Activated CD4-positive, alpha-beta memory T cell treated with anti-CD3 and anti-CD28 coated beads, Interleukin-2, amount 10 ng/mL, durations not matched to agents 7 days and 5 days (primary cell): ENCODE results near the gene GYG2. TPM values are rescaled to one million over a fixed set of nuclear protein-coding genes. Genes with fewer than 3 reads are reported as not detected.

ENCODE experiments used
- total RNA-seq, 2 experiments: library from RNA; stranded (reverse); gene quantifications; one replicate each; pipeline ENCODE4 v1.2.3, GENCODE V29; 2021

GYG2 gene
- total RNA-seq, 2 experiments from 2014 or later = not detected

Other genes starting within 250 kb of the GYG2 start
- 100 to 1,000 TPM; 389 to 410 TPM for gene CD99, start 137.6 kb upstream of the GYG2 start, total RNA-seq
- gene XG, start 76.9 kb upstream of the GYG2 start, total RNA-seq = not detected
- gene ARSD, start 100.4 kb downstream of the GYG2 start, total RNA-seq = 1 to 10 TPM; 3.9 to 4.4 TPM
- not detected for gene ARSH, start 177.6 kb downstream of the GYG2 start, total RNA-seq
- not detected for gene ARSF, start 212.5 kb downstream of the GYG2 start, total RNA-seq